Measurements from ENCODE around the gene TRIP11.
A peak's percentile ranks its signal among the peaks of the same experiment; 100 is the strongest.

The TRIP11 gene

DNA sequence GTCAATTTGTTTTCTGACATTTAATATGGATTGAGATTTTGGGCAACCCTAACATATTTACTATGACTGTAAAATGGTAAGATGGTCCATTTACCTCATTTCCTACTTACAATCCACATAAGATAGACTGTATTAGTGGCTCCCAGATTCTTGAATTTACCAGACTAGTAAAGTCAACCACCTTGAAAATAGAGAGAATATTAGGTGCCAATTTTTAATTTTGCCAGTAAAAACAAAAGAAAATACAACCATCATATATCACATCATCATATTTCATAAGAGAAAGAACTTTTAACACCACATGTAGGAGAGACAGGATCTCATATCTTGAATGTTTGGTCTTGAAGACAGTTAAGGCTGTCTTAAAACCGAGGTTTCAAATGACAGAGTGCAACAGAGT is 84.7 kb downstream of the TRIP11 start:
- DNase-seq (ENCODE audit: low read depth): no peak

DNA sequence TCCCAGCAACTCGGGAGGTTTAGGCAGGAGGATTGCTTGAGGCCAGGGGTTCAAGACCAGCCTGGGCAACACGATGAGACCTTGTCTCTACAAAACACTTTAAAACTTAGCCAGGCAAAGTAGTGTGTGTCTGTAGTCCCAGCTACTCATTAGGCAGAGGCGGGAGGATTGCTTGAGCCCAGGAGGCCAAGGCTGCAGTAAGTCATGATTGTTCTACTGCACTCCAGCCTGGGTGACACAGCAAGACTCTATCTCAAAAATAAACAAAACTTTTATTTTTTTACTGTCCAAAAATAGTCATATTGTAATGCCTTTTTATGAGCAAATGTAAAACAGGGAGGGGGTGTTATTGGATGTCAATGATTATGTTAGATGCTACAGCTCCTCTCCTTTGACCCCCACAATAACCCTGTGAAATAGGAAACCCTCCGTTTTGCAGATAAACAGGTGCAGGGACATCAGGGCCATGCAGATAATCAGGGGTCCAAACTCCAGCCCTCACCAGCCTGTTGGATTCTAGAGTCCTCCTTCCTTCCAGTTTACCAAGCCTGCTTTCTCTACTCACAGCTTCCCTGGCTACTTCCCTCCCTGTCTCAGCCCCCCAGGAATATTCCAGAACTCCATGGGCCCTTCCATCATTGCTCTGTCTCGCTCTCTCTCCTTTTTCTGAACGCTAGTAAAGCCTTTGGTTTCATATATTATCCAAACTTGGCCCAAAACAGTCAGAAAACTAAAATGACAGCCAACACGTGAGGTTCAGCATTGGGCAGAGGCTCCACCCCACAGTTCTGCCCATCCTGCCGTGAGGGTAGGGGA is 86.5 kb downstream of the TRIP11 start:
- no peak for DNase-seq (ENCODE audit: low read depth)

DNA sequence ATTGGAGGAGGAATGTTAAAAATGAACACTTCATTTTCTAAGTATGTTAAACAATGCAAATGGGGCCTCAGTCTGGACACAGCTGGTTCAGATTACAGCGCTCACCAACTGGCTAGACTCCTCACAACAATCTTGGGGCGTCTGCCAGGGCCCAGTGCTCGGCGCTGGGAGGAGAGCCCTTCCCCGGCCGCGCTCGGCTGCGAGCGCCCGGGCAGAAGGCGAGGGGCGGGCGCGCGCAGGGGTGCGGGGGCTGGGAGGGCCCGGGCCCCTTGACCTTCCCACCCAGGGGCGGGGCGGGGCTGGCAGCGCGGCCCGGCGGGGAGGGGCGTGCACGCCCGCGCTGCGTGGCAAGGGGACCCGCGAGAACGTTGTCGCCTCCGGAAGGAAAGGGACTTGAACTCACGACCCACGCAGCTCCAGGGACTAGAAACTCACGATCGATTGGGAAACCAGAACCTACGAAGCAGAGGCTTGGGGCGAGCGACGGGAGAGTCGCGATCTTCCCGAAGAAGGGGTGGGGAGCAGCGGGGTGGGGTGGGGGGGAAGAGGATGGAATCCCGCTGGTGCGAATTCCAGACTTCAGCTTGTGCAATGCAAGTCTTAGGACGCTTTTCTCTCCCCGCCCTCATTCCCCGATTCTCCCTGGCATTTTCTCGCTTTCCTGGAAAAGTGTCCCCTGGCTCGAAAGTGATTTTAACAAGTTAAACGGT is 92.2 kb downstream of the TRIP11 start, which contains the start of gene FBLN5:
Gene FBLN5, minus strand, starts transcription at position 220 of the 710 bp plus-strand sequence. CDS start 465 bp downstream, outside the sequence.
- peak; percentile 60 for DNase-seq (ENCODE audit: low read depth)

DNA sequence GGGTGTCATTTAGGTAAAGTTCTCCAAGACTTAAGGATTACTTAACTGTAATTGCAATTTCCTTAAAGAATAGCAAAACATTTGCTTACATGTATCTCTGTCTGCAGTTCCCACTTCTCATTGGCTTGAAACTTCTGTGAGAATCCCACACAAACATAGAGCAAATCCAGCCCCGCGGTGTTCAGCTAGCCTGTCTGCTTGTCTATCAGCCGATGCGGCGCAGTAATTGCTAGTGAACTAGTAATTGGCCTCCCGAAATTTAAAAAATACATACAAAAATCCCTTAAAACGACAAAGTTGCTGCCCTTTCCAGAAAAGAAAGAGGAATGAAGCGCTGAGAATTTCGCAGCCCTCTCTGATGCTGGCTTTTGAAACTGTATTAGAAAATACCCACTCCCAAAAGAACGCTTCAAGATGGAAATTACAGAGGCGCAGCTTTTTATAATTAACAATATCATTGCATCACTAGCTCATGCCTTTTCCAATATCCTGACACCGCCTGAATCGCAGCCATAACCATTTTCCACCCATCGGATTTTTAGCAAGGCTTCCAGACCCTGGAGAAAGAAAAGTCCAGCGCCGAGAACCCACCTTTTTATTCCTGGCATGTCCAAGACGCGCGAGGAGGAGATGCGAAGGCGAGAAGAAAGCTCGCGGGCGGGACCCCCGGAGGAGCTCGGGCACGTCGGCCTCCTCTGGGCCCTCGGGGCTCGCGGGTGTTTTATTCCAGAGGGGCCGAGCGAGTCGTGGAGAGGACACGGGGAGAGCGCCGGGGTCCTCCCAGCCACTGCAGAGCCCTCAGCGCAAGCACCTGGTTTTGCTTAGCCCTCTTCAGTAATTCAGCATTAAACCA is 93.0 kb downstream of the TRIP11 start:
- DNase-seq (ENCODE audit: low read depth): no peak

DNA sequence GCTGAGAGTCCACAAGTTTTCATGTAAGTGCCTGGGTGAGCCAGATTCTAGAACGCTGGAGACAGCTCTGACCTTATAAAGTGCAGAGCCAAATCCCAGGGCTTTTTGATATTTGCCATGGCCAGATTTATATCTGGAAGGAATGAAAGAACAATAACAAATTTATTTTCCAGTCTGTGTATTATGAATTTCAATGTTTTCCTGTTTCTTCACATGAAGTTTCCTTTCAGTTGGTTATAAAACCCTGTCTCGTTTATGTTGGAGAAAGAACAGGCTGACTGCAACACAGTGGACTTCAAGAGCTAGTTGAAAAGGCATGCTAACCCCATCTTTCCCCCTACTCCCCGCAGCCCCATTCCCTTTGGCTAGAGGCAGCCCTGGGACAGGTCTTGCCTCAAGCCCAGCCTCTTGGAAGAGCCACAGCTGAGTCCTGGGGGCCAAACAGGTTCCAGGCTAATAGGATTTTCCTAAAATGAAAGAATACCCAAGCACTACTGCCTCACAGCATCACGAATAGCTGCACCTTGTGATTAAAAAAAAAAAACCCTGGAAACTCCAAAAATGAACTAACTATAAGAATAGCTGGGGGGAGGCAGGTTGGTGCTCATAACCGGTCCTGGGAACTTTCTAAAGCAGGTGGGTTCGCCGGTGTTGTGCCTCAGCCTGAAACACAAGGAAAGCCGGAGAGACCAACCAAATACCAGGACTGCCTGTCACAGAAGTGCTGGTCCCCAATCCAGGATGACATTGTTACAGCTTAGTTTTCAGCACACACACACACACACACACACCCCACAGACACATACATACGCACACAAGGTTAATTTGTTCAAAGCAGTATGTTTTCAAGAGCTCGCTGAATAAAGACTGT is 93.9 kb downstream of the TRIP11 start:
- DNase-seq (ENCODE audit: low read depth): no peak

DNA sequence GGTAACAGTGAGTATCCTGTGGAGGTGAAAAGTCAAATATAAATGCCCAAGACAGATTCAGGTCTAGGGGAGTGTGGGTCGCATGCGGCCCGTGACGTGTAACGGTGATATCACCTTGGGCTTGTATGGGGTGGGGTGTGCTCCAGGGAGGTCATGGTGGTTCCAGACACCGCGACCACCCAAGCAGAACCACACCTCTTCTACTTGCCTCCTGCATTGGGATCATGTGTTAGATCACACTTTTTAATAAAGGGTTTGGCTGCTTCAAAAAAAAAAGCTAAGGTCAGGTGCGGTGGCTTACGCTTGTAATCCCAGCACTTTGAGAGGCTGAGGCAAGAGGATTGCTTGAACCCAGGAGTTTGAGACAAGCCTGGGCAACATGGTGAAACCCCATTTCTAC is 96.9 kb downstream of the TRIP11 start:
- no peak for DNase-seq (ENCODE audit: low read depth)

DNA sequence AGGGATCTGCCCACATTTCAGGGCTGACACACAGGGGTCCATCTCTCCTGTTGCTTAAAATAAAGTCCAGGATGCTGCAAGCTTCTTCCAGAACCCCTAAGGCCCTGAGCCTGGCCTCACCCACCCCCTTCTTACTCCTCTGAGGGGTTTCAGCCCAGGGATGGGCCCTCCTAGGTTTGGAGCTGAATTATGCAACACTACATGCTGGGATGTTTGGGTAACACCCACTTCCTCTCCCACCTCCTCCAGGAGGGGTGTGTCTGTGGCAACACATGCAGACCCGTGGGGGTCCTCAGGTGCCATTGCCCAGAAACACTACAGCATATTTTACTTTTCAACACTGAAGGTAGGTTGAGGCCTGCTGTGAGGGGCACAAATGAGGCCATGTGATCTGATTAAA is 97.7 kb downstream of the TRIP11 start:
- no peak for DNase-seq (ENCODE audit: low read depth)

DNA sequence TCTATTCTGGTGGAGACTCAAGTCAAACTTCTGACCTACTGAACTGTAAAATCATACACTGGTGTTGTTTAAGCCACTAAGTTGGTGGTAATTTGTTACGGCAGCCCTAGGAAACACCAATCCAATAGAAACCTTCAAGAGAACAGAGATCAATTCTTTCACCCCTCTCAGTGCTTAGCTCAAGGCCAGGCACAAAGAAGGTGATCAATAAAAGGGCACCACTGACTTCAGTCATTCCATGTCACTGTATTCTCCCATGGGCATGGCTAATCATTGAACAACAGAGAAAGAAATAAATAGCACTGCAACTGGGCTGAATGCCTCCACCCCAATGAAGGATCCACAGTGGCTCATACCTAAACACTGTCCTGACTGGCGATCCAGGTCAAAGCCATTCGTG is 99.7 kb downstream of the TRIP11 start:
- no peak for DNase-seq (ENCODE audit: low read depth)

DNA sequence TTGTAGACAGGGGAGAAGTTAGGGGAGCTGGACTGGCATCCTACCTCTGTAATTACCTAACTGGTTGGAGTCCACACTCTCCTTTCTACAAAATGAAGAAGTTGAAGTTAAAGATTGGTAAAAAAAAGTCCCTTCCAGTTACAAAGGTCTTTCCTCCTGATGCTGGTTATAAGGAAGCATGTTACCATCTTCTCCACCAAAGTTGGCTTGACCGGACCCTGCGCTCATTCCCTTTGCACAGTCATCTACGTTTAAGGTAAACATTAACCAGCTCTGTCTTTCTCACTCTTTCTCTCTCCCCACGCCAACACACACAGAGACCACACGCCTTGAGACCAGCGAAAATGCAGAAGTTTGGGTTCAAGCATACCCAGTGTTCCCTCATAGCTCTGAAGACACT is 104.3 kb downstream of the TRIP11 start:
- no peak for DNase-seq (ENCODE audit: low read depth)

DNA sequence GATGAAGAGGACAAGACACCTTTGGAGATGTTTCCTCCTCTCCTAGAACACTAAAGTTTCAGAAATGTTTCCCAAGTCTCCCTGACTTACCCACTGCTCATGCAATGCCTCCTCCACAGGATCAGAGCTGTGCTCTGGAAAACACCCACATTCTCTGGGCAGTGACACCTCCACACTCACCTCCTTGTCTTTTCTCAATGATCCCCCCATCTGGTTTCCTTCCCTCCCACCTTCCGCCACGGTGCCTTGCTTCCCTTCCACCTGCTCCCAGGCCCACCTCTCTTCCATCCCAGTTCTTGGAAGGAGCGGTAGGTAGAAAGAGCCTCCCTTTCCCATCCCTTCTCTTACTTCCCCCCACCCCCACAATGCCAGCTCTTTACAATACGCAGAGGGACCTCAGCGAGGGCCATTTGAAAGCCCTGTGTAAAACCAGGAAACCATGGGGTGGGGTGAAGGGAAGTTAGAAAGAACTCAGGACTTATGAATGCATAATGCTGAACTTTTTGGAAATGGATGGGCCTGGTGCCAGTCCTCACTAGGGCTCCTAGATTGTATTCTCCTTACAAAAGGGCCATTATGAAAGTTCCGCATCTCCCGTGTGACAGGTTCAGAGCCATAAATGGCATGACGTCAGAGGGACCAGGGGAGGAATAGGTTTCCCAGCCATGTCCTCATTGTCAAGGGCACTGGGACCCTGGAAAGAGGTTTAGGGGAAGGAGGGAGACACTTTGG is 105.1 kb downstream of the TRIP11 start:
- no peak for DNase-seq (ENCODE audit: low read depth)

DNA sequence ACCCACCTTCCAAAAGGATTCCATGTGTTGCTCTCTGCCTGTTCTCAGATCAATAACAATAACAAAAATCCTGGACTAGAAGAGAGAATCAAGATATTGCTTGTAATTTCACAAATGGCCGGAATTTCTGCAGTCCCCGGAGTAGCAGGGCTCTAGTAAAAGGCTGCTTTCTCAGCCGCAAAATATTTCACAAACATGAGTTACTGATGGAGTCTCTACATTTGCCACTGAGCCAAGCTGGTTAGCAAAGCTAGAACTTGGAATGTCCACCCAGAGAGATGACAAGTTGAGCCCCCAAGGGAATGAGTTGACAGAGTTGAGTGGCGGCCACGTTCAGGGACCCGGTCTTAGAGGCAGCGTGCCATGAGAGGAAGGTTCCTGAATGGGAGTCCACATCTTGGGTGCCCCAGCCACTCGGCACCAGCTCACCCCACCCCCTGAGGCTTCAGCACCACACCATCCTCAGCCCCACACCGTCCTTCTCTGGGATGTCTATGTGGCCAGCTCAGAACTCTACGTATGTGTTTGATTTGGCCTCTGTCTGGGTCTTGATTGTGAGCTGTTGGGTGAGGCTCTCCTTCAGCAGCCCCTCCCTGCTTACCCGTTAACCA is 108.3 kb downstream of the TRIP11 start:
- DNase-seq (ENCODE audit: low read depth): no peak

DNA sequence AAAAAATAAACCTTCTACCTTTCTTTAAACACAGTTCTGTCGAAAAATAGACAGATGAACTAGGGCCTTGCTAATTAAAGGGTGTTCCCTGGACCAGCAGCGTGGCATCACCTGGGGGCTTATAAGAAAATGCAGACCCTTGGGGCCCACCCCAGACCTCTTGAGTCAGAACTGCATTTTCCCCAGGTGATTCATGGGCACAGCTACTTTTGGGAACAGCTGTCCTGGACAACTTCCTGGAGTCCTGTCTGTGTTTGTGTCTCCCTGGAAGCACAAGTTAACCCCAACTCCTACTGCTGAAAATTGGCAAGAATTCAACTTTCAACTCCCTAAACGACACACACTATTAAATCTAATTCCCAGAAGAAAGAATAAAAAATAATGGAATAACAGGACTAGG is 110.2 kb downstream of the TRIP11 start:
- DNase-seq (ENCODE audit: low read depth): no peak

DNA sequence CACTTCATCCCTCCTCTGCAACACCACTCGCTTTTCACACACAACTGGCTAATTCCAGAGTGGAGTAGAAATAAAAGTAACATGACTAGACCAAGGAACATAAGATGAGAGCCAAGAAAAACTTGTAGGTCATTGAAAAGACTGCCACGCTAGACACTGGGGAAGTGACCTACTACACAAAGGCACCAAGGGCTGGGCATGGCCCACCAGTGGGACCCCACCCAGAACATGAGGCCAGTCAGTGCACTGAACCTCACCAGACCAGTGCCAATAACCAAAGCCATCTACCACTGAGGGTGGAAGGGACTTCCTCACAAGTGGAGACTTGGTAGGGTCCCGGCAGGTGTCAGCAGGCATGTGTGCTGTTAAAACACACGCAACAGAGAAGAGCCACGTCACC is 112.1 kb downstream of the TRIP11 start:
- DNase-seq (ENCODE audit: low read depth): no peak

DNA sequence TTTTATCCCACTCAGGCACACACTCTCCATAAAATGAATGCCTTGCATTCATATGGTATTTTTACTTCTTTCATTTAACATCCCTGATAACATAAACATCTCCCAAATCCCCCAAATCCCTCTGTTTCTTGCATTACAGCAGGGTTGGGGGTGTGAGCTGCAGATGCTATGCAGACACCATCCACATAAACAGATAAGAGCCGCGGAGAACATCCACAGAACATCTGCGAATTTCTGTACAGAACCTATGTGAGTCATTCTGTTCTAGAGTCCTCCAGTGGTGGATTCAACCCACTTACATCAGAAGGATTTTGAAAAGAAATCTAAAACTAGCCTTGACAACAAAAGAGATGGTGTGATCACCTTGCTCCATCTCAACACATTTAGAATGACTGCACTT is 112.7 kb downstream of the TRIP11 start:
- DNase-seq (ENCODE audit: low read depth): no peak

DNA sequence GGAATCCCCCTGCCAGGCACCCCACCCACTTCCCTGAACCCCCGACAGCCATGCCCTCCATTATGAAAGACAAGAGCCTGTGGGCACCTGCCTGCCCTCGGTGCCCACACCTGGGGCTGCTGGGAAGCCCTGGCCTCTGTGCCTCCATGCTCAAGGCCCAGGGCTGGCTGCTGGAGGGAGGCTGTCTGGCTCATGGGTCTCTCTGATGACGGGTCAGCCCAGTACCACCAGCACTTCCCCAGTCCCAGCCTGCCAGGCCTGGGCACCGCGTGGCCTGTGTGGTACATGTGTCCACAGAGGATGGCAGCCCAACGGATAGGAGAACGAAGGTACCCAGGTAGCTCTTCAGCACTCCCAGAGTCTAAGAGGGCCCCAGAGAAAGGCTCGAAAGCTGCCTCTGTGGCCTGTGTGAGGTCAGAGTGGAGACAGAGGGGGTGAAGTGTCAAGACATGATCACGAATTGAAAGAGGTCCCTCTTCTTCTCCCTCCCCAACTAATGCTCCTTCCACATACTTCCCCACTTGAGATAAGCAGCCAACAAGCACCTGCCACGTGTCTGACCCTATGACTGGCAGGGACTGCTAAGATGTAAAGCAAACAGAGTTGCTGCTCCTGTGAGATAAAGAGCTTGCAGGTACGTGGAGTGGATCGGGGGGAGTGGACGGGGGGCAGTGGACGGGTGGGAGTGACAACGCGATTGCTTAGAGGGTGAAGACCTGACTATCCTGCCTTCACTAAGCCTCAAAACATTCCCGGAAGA is 113.5 kb downstream of the TRIP11 start:
- no peak for DNase-seq (ENCODE audit: low read depth)

DNA sequence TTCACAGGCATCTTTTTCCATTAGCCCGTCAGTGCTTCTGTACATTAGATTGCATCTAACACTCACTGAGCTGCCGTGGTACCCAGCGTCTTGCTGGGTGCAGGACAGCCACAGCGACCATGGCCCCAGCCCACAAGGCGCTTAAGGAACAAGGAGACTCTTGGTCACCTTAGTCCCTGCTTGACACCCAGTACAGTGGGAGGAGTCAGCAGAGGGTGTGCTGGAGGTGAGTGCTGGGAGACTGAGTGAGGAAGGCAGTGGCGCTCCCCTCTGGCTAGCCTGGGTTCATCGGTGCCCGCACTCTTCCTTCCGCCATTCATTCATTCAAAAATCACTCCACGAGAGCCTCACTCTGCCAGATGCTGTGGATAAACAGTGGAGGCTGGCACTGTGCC is 114.1 kb downstream of the TRIP11 start:
- DNase-seq (ENCODE audit: low read depth): no peak

DNA sequence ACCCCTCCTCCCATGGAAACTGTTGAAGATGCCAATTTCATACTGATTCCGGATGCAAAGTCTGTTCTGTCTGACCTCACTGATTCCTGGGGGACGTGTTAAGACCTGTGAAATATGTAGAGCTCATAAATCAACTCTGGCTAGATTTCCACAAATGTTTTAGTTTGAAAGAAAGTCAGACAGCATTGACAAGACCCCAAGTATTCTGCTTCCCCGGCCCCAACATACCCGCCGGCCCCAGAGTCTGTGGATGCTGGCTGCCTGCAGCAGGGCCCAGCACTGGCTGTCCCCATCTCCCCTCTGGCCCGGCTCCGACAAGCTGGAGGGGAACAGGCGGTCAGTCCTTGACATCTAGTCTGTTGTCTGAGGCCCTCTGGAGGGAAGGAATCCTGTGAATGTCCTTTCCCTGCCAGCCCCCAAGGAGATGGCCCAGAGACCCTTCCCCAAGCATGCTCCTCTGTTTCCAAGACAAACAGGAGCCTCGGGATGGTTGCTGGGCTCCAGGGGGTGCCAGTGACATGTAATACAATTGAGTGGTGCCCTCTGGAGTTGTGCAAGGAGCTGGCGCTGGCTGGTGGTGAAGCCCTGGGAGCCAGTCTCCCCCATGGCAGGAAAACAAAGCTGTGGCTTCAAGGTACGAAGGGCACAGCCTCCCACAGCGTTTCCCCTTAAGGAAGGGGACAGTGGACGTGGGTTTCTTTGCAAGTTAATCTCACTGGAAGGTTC is 114.7 kb downstream of the TRIP11 start:
- no peak for DNase-seq (ENCODE audit: low read depth)

DNA sequence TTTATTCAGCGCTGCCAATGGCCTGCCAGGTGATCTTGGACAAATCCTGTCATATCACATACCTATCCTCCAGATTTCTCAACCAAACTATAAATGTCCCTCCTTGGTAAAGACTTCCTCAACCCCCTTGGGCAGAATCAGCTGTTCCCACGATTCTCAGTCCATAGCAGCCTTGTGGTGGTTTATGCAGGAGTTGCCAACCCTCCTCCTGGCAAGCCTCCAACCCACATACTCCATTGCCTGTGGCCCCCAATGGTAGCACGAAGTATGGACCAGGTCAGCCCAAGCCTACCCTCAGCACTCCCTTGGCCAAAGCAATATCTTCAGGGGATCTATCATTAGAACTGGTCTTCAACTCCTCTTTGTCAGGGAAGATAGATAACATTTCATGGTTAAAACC is 119.3 kb downstream of the TRIP11 start:
- no peak for DNase-seq (ENCODE audit: low read depth)

DNA sequence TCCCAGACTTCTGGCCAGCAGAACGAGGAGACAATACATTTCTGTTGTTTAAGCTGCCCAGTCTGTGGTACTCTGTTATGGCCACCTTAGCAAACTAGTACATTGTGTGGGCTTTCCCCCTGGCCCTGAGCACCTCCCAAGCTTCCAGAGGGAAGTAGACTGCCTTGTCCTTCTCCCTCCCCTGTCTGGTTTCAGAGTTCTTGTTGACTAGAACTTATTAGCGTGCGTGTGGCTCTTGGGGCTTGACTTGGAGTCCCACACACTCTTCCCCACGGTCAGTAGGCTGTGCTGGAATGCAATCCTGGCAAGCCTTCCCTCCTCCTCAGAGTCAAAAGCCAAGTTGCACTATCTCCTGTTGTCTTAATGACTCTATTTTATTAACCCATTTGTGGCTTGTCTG is 120.0 kb downstream of the TRIP11 start:
- DNase-seq (ENCODE audit: low read depth): no peak

Data from HS-5 (cell line).